Stimulated activated CD4-positive, alpha-beta T cell treated with anti-CD3 and anti-CD28 coated beads, Interleukin-1b, Interleukin-23, amount 100 ng/mL, for 24 hours (primary cell): Measurements from ENCODE around the gene PELI3.
A peak's percentile ranks its signal among the peaks of the same experiment; 100 is the strongest.

Experiments used
- DNase-seq, 4 experiments: peaks; one replicate each; pipeline ENCODE4 v3.0.0-alpha.2; 2020; ENCODE audit warnings: low read depth in 4 of 4, low spot score in 1 of 4

The PELI3 gene

DNA sequence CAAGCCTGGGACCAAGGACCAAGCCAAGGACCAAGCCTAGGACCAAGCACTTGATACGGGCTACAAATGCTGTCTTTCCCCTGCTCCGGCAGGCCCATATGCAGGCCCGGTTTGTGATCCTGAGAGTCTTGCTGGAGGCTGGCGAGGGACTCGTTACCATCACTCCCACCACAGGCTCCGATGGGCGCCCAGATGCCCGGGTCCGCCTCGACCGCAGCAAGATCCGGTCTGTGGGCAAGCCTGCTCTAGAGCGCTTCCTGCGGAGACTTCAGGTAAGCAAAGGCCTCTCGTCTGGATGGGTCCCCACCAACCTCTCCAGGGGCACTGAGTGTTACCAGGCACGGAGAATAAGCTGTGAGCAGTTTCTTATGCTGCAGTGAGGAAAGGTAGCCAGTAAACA lies 30.5 kb downstream of the PELI3 start:
- DNase-seq: no peak

GRCh38 chr11:66498506-66498905 lies 31.8 kb downstream of the PELI3 start:
- no peak for DNase-seq

DNA sequence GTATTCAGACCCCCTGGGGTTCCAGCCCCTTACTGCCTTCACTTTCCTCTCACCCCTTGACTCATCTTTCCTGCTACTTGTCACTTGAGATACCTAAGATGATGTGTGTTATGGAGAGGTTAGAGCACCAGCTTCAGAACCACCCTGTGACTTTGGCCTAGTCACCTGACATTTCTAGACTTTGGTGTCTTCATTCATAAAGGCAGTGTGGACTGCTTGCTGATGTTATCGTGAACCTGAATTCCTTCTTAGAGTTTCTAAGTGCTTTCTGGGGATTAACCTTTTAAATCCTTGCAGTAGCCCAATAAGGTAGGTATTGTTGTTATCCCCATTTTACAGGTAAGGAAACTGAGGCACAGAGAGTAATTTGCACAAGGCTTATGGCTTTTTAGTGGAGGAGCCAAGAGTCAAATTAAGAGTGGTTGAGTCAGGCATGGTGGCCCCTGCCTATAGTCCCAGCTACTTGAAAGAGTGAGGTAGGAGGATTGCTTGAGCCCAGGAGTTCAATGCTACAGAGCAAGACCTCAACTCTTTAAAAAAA lies 38.6 kb downstream of the PELI3 start:
- no peak for DNase-seq

- no peak for DNase-seq
Observed at GRCh38 chr11:66509131-66509561, 42.4 kb downstream of the PELI3 start.

DNA sequence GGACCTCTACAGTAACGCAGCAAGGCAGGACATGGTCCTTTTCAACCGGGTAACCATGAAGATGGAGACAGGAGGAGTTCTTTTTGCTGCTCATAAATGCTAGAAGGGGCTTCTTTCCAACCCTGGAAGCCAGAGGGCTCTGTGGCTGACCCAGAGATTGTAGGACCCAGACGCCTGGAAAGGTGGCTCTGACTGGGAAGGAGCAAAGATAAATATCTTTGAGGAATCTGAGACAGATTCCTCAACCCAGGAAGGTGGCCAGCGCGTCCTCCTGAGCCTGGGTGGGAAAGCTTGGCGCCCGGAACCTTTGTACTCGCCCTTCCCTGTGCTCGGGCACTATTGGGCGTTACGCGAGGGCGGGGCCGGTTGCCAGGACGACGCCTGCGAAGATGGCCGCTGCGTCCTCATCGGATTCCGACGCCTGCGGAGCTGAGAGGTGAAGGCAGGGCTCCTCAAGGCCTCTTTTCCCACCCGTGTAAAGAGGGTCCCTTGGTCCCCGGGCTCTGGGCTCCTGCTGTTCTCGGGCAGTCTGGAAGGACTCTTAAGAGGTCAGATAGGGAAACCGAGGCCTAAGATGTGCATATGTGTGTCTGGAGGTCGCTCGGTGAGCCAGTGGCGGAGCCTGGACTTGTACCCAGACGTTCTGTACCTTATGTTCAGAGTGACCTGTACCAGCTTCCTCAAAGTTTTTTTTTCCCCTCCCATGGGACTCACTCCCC lies 43.7 kb downstream of the PELI3 start, which contains the start of gene BBS1:
BBS1 (plus strand) TSS at position 365 of the 719 bp plus-strand sequence; CDS start at position 390, 25 bp downstream.
- DNase-seq: peak; percentile 64 to 81 (median 74)

GRCh38 chr11:66510990-66511339 lies 44.3 kb downstream of the PELI3 start:
- no peak for DNase-seq

DNA sequence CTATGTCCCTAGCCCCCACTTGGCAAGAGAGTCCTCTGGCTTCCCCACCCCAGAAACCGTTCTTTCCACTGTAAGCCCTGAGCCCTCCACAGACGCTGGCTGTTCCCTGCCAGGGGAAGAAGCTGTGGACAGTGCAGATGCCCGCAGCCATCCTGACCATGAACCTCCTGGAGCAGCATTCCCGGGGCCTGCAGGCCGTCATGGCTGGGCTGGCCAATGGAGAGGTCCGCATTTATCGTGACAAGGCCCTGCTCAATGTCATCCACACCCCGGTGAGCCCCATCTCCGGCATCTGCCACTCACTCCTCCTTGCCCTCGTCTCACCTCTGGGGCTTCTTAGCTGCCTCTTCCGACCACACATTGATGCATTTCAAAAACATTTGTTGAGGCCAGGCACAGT lies 56.9 kb downstream of the PELI3 start:
- DNase-seq: no peak

GRCh38 chr11:66524304-66525040 lies 57.8 kb downstream of the PELI3 start:
- no peak for DNase-seq
